Measurements from ENCODE around the gene MFAP5.

Gene MFAP5

GRCh38 chr12:8698132-8698851 is 35.7 kb upstream of the MFAP5 start:
- peak; percentile 17 for DNase-seq (ENCODE audit: low read depth)
- no peak for TF ChIP-seq CTCF (conservative IDR thresholded peaks at IDR 0.05; ENCODE audit: control insufficient read depth, insufficient read depth, low read depth, low read length)
- peak overlapping the region; percentile 76 for H3K4me3 ChIP-seq (ENCODE audit: control insufficient read depth, low read depth, low read length)

GRCh38 chr12:8697476-8698131 is 35.0 kb upstream of the MFAP5 start, which contains the start of gene RIMKLB:
Gene RIMKLB (plus strand): TSS chr12:8697991. CDS start chr12:8713867, 15,876 bp downstream.
- peak within 1 kb of the TSS; percentile 76 for H3K4me3 ChIP-seq (ENCODE audit: control insufficient read depth, low read depth, low read length)
- no peak for TF ChIP-seq CTCF (conservative IDR thresholded peaks at IDR 0.05; ENCODE audit: control insufficient read depth, insufficient read depth, low read depth, low read length)
- DNase-seq (ENCODE audit: low read depth): peak; percentile 57

- peak overlapping the region; percentile 64 for H3K4me3 ChIP-seq (ENCODE audit: control insufficient read depth, low read depth, low read length)
- peak; percentile 34 for DNase-seq (ENCODE audit: low read depth)
- no peak for TF ChIP-seq CTCF (conservative IDR thresholded peaks at IDR 0.05; ENCODE audit: control insufficient read depth, insufficient read depth, low read depth, low read length)
These were observed 34.5 kb upstream of the MFAP5 start for GRCh38 chr12:8697120-8697475.

- no peak for DNase-seq (ENCODE audit: low read depth)
- peak overlapping the region; percentile 64 for H3K4me3 ChIP-seq (ENCODE audit: control insufficient read depth, low read depth, low read length)
These were observed 33.9 kb upstream of the MFAP5 start for GRCh38 chr12:8696442-8697090.

GRCh38 chr12:8695116-8695515 is 32.5 kb upstream of the MFAP5 start:
- no peak for TF ChIP-seq CTCF (conservative IDR thresholded peaks at IDR 0.05; ENCODE audit: control insufficient read depth, insufficient read depth, low read depth, low read length)
- no peak for DNase-seq (ENCODE audit: low read depth)

More at GRCh38 chr12:8696442-8697090, 33.9 kb upstream of the MFAP5 start:
- no peak for TF ChIP-seq CTCF (conservative IDR thresholded peaks at IDR 0.05; ENCODE audit: control insufficient read depth, insufficient read depth, low read depth, low read length)

GRCh38 chr12:8692573-8692972 is 29.9 kb upstream of the MFAP5 start:
- no peak overlapping the region for H3K4me3 ChIP-seq (ENCODE audit: control insufficient read depth, low read depth, low read length)
- peak; percentile 15 for DNase-seq (ENCODE audit: low read depth)
- no peak for TF ChIP-seq CTCF (conservative IDR thresholded peaks at IDR 0.05; ENCODE audit: control insufficient read depth, insufficient read depth, low read depth, low read length)

More at GRCh38 chr12:8695116-8695515, 32.5 kb upstream of the MFAP5 start:
- no peak overlapping the region for H3K4me3 ChIP-seq (ENCODE audit: control insufficient read depth, low read depth, low read length)
